Anterior cingulate cortex (tissue), 58 donors: Measurements from ENCODE around the gene NDUFAF5.

Source experiments
- DNase-seq, 58 donors: peaks; one replicate each; lab custom pipeline; 2025; lab: John Stamatoyannopoulos, UW

The NDUFAF5 gene

DNA sequence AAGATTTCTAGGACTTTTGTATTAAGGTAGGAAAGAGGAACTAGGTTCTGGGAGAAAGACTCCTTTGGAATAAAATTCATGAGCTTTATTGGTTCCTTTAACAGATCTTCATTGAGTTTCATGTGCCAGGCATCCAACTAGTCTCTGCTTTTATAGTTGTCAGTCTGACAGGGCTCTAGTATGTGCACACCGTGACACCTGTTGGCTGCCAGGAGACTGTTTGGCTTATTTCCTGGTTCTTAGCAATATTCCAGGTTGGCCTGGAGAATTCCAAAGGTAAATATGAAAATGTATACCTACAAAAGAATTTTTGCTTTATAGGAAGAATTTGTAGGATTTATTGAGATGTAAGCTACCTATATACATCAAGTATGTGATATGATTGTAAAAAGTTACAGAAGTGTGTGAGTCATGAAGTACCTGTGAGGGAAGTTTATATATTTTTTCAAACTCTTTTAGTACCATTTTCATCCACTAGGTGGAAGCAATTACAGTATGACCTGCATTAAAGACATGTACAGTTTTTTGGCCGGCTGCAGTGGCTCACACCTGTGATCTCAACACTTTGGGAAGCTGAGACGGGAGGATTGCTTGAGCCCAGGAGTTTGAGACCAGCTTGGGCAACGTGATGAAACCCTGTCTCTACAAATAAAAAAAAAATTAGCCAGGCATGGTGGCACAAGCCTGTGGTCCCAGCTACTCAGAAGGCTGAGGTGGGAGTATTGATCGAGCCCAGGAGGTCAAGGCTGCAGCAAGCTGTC is 35.2 kb downstream of the NDUFAF5 start:
- peak in 3 of 58 donors; percentile 5 to 8 (median 8) for DNase-seq

DNA sequence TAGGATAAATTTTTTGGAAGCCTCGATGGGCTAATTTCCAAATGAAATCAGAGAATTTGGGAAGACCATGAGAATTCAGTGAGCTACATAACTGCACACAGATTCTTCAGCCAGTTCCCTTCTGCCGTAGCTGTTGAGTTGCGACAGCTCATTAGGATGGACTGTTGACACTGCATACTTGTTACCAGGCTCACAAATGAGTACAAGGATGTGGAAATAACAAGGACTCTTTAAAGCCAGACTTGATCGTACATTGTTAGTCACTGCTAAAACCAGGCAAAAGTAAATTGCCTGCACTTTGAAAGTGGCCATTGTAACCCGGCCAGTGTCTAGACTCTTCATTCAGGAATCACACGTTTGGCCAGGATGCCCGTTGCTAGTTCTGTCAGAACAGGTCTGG is 37.0 kb downstream of the NDUFAF5 start:
- peak in 1 of 58 donors; percentile 5 for DNase-seq

DNA sequence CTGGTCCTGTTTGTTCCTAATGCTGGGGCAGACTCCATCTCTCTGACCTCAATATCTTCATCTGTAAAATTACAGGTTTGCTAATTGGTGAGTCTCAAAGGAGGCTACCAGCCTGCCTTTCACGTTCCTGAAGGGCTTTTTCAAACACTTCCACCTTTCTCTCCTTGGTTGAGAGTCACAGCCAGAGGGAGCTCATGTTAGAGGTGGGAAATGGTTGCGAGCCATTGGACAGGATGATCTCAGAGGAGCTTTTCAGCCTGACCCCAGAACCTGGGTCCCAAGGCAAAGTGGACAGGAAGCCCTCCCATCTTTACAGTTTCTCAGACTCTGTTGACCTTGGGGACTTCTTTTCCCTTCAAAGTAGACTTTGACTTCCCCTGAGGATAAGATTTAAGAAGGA is 37.6 kb downstream of the NDUFAF5 start:
- DNase-seq, result no peak

DNA sequence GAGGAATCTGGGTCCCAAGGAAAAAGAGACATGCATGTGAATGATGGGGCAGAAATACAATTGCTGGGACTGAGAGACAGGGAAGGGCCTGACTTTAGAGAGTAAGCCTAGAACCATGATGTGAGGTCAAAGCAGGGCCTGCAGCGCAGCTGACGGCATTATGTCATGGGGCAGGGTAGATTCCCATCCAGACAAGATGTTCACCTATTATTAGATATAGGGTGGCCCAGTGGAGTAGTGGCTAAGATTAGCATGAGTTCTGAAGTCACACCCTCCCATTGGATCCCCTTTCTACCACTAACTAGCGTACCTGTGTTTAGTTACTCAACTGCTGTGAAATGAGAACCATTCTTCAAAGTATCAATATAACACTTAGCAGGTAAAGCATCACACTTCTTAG is 39.6 kb downstream of the NDUFAF5 start:
- DNase-seq, result no peak

DNA sequence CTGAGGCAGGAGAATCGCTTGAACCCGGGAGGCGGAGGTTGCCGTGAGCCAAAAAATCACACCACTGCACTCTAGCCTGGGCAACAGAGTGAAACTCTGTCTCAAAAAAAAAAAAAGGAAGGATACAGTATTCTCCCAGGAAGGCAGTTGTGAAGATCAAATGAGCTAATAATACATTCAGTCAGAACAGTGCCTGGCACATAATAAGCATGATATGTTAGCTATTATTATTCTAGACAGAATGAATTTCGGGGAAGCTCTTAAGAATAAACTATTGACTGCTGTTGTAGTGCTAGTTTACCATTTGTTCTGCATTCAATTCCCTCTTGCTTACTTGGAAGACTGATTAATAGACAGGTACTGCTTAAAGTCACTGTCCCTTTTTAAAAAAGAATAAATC is 40.6 kb downstream of the NDUFAF5 start:
- no peak for DNase-seq

DNA sequence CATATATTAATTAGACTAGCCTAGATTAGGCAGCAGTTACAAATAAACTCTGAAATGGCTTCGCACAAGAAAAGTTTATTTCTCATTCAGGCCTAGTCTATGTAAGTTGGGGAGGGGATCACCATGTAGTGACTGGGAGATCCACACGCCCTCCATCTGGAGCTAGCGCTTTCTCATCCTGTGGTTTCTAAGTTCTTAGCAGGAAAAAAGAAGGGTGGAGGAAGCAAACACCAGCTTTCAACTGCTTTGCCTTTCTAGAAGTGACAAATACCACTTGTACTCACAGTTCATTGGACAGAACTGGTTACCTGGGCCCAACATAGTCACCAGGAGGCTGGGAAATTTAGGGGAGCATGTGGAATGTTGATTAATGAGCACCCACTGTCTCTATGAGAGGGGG is 46.6 kb downstream of the NDUFAF5 start:
- DNase-seq, result no peak

DNA sequence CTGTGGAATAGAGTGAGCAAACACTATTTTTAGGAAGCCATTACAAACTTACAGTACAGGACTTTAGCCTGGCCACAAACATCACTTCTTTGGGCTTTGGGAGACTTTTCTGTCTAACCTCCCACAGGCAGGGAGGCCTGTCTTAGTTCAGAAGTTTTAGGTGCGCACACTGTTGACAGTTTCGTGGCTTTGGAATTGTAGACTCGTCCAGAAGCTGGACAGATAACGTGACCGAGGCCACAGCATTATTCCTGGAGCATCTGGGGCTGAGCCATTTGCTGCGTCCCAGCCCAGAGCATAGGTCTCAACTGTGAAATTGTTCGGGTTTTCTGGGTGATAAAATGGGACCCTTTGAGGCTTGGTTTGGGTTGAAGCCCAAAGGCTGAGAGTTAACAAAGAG is 53.8 kb downstream of the NDUFAF5 start:
- no peak for DNase-seq

DNA sequence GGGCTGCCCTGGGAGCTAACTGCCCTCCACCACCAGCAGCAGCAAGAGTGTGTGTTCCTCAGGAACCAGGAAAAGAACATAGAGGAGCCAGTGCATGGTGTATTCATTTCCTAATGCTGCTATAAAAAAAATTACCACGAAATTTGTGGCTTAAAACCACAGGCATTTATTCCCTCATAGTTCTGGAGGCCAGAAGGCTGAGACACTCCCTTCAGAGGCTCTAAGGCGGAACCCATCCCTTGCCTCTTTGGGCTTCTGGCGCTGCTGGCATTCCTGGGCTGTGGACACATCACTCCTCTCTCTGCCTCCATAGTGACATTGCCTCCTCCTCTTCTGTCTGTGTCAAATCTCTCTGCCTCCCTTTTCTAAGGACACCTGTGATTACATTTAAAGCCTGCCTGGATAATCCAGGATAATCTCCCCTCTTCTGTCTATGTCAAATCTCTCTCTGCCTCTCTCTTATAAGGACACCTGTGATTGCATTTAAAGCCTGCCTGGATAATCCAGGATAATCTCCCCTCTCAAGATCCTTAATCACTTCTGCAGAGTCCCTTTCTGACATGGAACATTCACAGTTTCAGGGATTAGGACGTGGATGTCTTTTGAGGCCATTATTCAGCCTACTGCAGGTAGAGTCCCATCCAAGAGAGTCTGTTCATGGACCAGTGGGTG is 54.7 kb downstream of the NDUFAF5 start:
- DNase-seq, result no peak

DNA sequence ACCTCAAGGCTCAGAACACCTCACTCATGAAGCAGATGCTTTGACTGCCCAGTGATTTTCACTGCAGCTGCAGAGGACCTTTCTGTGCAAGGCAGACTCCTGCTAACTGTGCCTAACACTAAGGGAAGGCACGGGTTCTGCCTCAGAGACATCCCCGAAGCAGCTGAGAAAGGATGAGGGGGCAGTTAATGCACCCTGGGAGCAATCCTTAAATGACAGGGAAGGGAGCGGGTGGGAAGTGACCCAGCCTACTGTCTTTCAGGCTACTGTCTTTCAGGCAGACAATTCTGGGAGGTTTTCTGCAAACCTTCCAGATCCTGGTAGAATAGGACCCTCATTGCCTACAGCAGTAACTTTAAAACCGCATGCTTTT is 55.3 kb downstream of the NDUFAF5 start:
- DNase-seq, result no peak

DNA sequence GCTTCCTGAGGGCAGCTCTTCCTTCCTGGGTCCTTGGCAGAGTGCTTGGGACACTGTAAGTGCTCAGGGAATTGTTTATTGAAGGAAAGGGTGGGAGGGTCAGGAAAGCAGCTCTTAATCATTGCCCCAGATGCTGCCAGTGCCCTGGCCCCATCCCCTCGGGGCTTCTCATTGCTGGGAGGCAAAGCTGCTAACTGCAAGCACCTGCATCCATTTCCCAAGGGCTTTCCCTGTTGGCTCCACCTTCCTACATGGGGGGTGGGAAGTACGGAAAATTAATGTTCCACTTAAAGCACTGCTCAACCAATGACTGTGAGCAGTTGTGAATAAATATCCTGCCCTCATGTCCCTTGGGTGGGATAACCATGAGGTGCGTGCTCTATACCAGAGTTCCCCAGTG is 56.4 kb downstream of the NDUFAF5 start:
- DNase-seq, result no peak

DNA sequence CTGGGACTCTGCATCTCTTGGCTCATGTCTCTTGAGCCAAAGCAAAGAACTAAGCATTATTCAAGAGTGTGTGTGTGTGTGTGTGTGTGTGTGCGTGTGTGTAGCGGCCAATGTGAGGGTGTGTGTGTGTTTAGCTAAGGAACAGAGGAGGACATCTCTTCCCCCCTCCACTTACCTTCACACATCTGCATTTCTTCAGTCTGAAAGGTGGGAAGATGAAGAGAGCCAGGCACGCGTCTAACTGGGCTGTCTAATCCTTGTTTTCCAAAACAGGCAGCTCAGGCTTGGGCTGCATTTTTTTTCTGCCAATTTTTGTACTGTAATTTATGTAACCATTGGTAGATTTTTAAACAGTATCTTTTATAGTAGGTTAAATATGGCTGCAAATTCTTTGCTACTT is 59.5 kb downstream of the NDUFAF5 start:
- DNase-seq, result no peak

DNA sequence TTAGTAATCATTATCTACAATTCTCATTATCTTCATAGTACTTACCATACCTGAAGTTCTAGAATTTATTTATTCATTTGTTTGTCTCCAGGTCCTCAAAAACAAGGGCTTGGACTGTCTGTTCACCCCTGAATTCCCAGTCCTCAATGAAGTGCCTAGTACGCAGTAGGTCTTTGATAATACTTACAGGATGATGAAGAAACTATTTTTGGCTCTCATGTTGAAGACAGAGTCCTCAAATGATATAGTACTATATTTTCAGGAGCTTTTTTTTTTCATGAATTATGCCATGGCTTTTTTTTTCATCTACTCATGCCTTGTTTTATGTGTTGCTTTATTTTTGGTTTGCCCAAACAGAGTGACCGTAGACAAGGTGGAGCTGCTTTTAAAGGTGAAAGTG is 66.5 kb downstream of the NDUFAF5 start:
- DNase-seq, result no peak

DNA sequence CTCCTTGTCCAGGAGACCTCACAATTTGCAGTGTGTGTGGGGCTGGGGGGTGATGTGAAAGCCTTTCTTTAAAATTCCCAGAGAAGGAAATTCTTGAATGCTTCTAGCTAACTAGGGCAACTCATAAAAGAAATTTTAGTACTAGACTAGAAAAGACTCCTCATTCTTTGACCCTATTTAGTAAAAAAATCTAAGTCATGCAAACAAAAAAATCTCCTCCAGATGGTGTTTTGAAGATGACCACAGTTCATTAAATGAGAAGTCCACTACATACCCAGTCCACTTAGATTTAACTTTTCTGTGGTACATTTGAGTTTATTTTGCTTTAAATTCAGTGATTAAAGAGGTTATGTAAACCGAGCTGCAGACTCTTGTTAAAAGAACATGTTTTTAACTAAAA is 67.5 kb downstream of the NDUFAF5 start:
- DNase-seq, result no peak

DNA sequence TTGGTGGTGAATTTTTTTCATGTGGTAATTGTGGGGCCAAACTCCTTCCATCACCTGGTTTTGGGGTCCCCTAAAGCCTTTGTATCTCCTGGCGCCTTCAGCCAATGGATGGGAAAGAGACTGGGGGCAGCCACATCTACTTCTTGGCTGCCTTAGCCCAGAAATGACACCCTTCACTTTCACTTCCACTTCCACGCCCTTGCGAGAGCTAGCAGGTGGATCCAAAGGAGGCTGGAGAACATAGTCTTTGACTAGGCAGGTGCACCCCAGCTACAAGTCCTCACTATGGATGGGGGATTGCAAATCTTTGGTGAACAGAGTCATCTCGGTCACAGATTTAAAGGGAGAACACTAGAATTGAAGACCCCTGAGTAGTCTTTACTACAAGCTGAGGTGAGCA is 70.8 kb downstream of the NDUFAF5 start:
- no peak for DNase-seq

DNA sequence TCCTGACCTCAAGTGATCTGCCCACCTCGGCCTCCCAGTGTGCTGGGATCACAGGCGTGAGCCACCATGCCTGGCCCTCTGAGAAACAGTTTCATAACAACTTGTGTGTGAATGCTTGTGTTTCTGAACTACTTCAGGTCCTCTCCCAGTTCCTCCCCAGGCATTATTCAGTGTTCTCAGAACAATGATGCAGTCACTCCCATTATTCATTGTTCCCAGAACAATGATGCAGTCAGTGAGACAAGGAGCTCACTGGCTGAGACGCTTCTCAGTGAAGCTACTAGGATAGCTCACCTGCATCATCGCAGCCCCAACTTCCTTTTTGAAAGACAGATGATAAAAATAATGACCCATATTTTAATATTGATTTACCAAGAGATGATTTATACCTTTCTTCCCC is 71.5 kb downstream of the NDUFAF5 start:
- DNase-seq, result peak in 19 of 58 donors; percentile 3 to 77 (median 17)

DNA sequence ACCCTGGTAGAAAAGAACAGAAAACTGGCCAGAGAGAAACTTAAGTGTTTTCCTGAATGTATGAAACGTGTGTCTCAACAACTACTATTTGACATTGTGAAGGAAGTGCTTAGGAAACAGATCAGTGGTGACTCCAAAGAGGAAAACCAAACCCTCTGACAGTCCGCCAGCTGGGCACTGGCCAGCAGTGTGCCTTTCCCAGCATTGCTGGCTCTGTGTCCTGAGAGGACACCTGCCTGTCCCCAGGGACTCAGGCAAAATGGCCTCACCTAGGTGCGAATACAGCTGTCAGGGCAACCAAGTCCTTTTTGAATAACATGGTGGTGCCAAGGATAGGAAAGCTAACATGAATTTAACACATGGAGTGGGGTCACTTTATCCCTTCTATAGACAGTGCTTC is 72.5 kb downstream of the NDUFAF5 start:
- peak in 15 of 58 donors; percentile 2 to 41 (median 12) for DNase-seq

DNA sequence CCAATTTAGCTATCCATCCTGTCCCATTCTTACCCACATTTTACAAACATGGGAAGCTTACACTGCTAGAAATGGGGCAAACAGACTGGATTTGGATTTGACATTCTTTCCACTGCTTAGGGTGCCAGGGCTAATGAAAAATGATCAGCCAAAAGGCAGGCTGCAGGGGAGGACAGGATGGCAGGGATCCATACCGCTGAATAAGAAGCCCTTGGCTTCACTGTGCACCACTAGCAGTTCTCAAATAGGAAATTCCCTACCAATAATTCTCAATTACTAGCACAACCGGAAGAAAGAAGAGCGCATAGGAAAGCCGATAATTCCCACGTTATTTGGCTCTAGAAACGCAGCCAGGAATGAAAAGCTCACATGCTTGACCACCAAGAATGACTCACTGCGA is 73.1 kb downstream of the NDUFAF5 start:
- DNase-seq, result peak in 4 of 58 donors; percentile 4 to 6 (median 4)

DNA sequence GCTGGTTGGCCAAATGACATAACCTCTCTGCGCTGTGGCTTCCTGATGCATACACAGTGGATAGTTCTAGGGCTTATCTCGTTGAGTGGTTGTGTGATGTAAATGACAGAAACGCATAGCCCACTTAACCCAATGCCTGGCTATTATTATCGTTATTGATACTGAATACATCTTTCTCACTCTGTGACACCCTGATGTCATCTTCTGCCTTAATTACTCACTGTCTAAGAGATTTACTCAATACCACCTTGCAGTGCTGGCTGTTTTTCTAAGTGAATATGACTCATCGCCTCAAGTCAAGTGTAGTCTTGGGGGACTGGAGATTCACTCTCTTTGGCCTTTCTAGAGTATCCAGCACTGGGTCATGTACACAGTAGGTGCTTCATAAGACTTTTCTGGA is 73.6 kb downstream of the NDUFAF5 start:
- no peak for DNase-seq

DNA sequence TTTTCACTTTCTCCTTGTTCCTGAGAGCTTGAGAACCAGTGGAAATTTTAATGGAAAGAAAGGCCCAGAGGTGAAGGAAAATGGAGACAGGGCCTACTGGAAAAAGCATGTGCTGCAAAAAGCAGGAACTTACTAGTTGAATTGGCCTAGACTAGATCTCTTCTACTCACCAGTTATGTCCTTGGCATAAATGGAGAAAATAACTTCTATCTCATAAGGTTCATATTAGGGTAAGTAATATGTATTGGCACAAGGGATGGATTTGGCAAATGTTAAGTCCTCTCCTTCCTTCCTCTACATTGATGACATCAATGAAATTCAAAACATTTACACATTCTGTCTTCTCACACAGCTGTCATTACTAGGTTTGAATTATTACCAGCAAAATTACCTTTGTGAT is 74.0 kb downstream of the NDUFAF5 start:
- DNase-seq, result no peak

DNA sequence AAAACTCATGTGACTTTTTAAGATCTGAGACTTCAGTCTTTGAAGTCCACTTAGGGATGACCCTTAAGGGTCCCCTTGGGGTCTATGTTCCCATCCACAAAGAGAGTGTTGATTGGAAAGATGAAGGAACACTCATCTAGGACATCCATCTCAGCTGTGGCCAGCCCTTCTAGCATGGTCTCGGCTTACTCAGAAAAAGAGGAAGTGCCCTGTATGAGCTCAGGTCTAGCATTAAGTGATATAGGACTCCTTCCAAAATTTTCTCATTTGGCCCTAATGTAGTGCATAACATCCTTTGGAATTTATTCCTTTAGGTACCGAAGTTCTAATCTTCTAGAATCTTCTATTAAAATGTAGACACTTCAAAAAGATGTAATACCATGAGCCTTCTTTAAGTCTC is 77.4 kb downstream of the NDUFAF5 start:
- DNase-seq, result no peak

DNA sequence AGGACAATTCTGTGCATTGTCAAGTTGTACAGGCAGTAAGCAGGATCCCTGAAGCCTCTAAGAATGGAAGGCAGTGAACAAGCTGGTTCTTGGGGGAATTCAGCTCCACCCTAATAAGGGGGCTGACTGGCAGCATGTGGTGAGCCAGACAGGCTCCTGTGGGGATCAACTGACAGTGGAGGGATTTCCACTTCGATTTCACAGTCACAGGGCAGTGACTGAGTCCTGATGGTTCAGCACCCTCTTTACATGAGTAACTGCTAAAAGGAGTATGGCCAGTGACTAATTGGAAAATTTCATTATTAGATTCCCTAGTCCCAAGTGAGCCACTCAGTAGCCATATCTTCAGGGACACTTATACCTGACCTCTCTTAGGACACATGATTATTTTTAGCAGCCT is 78.4 kb downstream of the NDUFAF5 start:
- no peak for DNase-seq

DNA sequence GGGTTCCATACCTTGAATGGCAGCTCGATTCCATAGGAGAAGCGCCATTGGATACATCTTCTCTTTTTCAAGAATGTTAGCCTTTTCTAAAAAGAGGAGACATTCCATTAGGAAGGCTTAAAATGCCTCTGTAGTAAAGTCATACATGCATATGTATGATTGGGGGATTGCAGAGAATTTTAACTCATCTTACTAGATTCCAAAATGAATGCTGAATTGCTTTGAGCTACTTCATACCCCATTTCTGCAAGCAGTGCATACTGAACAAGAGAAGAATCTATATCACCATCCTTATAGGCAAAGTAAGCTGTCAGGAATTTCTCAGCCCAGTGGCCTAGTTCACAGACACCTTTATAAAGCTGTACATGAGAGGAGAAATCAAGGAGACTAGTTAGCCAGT is 80.3 kb downstream of the NDUFAF5 start:
- DNase-seq, result no peak
